GM08714 (cell line): Measurements from ENCODE around the gene CGRRF1.

ENCODE experiments used
- H3K4me3 ChIP-seq: fragments of 200-500 bp; sonication (Bioruptor generic); 2 replicates; pipeline ENCODE4 v1.5.1; 2014; ENCODE audit warnings: mild to moderate bottlenecking, low read length, inconsistent platforms
- ZNF274 ChIP-seq: IDR thresholded peaks from 2 replicates; pipeline ENCODE4 v1.6.1; 2012; ENCODE audit warnings: mild to moderate bottlenecking, low read depth, low read length

CGRRF1 gene

DNA sequence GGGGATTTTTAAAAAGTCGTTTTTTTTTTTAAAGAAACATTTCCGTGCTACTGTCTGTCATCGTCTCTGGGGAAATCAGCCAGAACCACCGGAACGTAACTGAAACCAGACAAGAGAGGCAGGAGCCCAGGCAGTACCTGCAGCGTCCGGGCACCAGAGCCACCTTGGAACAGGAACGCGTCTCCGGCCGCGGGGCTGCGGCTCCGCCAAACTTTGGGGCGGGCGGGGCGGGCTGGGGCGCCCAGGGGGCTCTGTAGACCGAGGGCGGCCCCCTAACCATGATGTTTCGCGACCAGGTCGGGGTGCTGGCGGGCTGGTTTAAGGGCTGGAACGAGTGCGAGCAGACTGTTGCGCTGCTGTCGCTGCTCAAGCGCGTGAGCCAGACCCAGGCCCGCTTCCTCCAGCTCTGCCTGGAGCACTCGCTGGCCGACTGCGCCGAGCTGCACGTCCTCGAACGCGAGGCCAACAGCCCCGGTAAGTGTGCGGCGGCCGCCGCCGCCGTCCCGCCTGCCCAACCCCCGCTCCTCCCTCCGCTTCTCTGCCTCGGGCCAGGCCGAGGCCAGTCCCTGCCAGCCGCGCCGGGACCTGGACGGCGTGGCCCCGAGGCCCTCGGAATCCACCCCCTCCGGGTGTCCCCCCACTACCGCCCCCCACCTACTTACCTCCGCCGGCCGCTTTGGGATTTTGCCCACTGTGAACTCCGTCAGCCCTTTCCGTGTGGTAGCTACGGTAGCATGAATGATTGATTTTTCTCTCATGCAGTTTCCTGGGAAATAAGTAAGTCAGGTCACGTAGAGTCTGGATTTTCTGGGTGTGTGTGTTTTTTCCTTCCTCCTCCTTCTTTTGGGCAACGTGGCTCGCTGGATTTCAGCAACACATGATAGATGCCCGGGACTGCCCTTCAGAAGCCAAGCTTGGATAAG lies 58.2 kb downstream of the CGRRF1 start:
- peak overlapping the region; percentile 72 for H3K4me3 ChIP-seq
- TF ChIP-seq ZNF274 = no peak

DNA sequence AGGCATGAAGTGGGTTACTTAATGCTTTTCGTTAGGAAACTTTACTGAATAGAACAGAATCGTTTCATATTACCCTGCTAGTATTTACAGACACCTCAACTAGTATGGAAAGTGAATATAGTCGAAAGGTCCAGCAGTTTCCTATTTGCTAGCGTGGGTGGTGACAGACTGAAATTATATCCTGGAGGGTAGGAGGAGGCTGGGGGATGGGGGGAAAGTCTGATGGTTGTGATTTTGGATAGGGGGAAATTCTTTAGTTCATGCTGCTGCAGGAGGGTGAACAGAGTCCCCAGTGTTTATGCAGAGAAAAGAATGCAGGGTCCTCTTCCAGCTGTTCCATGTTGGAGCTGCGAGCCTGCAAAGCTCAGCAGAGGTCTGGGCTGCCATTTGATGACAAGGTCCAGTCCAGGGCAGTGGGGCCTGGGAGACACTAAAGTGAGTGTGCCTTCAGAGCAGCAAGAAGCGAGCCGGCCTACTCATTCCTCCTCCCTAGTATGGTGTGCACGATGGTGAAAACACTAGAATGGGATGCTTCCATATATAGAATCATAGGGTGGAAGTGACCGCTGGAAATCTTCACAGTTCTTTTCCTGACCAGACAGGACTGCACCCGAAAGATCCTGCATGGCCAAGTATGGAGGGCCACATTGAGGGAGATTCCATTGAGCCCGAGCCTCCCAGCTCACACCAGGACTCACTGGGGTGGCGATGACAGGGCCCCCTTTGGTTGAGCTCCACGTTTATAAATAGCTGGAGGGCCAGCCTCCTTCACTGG lies 59.3 kb downstream of the CGRRF1 start:
- no peak for TF ChIP-seq ZNF274

DNA sequence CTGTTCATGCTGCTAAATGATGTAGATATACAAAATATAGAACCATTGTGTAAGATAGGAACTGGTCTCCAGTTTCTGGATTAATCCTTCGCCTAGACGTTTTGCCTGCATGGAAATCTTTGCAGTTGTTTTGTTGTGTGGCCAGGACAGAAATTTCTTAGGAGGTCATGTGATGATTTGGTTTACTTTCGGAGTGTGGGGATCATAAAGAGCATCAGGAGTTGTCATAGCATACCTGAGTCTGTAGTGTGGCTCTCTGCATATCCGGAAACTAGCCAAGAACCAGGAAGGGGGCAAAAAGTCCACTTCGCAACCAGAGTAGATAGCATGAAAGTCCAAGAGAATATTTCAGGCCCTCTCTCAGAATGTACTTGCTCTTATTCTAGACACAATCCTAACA lies 60.3 kb downstream of the CGRRF1 start:
- H3K4me3 ChIP-seq = no peak overlapping the region
- no peak for TF ChIP-seq ZNF274

More for the DNA sequence above, 59.3 kb downstream of the CGRRF1 start:
- H3K4me3 ChIP-seq = peak overlapping the region; percentile 8; the same call in 1 of the 2 replicates

DNA sequence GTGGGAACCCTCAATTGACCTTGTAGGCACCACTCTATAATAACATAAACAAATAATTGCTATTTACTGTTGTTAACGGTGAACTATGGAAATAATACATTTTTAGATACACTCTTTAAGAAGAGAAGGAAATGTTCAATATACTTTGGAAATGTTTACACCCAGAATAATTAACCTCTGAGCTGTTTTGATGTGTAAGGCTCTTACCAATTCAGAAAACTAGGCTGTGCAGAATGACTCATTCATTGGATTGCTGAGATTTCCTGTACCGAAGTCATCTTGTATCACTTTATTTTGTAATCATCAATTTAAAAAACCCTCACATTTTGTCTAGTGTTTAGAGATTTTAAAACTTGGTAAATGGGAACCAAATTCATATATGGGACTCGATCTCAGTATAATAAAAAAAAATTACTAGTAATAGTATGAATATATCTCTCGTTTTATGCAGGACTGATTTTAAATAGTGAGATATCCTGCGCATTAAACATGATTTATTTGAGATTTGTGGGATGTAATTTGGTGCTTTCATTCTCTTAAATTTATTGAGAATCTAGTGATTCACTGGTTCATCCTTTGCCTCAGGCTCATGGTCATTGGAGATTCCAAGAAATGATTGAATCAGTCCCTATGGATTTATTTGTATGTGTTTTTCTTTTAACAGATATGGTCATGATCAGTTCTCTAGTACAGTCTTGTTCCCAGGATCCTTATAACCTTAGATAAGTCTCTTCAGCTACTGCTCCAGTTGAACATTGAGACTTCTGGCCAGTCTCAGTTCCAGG lies 61.1 kb downstream of the CGRRF1 start:
- TF ChIP-seq ZNF274 = no peak
- no peak overlapping the region for H3K4me3 ChIP-seq

DNA sequence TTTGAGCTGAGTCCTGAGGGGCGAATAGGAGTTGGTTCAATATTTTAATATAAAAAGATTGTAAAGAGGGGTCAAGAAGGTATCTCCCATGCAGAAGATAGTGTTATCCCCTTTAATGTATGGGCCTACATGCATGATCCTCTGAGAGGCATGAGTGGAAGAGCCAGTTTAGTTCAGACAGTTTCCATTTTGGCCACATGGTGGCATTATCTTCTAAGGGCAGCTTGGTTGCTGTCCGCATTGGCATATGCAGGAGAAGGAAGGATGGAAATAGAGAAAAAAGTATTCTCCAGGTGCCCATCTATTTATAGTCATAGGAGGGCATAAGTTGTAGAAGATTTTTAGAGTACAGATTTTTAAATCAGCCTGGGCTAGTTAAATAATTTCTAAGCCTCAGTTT lies 62.6 kb downstream of the CGRRF1 start:
- no peak overlapping the region for H3K4me3 ChIP-seq
- TF ChIP-seq ZNF274 = no peak

DNA sequence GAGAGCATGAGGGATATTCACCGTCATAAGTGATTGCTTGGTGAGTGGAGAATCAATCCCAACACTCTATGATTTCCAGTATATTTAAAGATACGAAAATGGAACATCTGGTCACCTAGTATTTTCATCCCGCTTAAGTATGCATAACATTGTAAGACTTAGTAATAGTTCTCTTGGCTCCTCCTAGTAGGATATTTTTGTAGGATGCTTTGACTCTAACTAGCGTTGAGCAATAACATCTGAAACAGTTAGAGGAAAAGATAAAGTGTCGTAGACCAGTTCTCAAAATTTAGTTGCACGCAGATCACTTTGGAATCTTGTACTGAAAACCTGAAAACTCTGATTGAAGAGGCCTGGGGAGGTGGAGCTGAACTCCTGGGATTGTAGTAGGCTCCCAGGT lies 64.8 kb downstream of the CGRRF1 start:
- TF ChIP-seq ZNF274 = no peak
- no peak overlapping the region for H3K4me3 ChIP-seq

DNA sequence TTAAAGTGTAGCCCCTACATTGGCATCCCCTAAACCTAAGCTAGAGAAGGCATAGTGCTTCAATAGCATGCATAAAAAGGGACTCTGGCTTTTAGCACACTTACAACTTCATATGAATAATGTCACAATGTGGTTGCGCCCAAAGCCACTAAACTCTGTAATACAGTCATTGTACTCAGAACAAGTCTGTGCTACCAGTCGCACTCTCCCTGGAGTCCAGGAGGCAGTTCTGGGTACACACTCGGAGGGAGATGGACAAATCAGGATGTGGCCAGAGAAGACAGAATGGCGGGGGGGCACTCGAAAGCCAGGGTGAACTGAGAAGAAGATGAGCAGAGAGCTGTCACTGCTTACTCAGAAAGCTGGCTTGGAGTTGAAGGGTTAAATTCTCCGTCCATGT lies 67.8 kb downstream of the CGRRF1 start:
- H3K4me3 ChIP-seq = no peak overlapping the region
- no peak for TF ChIP-seq ZNF274

DNA sequence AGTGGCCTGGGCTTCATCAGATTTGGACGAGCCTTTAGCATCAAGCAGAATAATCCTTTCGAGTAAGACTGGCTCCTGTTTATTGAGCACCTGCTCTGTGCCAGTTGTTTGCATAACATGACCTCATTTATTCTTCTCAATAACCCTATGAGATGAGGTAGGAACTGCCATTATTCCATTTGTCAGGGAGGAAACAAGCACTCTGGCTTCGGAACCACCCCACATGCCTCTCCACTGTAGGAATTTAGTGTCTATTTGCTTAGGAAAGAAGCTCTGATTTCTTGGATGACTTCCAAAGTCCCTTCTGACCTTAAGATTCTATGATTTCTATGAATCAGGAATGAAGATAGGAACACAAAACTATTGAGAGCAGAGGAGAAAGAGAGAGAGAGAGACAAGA lies 68.3 kb downstream of the CGRRF1 start:
- no peak for TF ChIP-seq ZNF274
- no peak overlapping the region for H3K4me3 ChIP-seq

DNA sequence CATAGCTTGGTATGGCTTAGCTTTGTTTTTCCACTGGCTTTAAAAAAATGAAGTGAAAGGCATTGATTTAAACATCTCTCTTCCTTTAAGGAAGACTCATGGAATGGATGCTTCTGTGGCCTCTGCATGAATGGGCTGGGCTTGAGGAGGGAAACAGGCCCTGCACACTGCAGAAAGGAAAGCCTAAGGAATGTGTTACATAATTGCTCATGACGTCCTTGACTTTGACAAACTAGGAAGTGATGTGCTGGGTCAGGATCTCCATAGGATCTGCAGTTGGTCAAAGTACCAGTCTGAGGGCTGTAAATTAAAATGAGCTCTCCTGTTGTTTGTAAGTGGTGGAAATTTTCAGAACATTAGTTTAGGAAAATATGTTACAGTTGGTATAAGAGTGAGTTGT lies 69.9 kb downstream of the CGRRF1 start:
- no peak for TF ChIP-seq ZNF274
- no peak overlapping the region for H3K4me3 ChIP-seq

DNA sequence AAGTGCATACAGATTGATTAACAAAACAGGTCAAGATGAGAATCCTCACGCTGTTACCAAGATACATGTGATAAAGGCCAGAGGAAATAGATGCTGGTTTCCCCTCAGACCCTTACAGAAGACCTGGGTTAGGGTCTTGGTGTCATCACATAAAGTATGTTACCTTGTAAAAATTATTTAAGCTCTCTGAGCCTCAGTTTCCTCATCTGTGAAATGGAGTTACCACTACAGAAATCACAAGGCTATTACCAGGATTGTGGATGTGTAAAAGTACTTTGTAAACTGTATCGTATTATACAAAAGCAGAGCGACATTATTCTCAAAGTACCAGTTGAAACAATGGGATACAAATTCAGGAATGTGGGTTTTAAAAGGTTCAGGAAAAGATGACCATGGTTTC lies 71.2 kb downstream of the CGRRF1 start:
- H3K4me3 ChIP-seq = no peak overlapping the region
- TF ChIP-seq ZNF274 = no peak

DNA sequence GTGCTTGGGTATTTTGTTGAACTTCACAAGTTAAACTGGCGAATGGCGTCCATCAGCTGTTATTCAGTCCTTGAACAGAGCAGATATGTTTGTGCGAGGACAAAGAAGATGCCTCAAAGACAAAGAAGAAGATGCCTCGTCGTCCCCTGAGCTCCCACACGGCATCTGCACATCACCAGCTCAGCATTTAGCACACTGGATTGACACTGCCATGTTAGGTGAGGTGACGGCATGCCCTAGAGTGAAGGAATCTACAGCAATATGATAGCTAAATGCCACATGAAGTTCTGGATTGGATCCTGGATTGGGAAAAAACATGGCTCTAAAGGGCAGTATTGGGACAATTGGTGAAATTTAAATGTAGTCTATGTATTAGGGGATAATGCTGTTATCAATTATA lies 72.6 kb downstream of the CGRRF1 start:
- no peak for TF ChIP-seq ZNF274
- no peak overlapping the region for H3K4me3 ChIP-seq

DNA sequence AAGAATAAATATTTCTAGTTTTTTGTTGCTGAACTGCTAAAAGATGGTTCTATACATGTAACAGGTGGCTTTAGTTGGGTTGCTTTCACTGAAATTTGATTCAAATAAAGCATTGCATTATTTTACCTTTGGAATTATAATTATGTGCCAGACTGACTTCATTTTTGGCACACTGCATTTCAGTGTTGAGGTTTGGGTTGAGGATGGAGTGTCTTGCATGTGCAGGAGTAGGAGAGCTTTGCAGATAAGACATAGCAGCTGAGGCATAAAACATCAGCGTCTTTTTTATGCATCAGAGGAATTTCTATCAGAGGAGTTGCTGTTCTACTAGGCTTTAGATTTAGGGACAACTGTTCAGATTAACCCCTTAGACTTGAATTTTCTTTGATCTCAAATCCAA lies 74.4 kb downstream of the CGRRF1 start:
- H3K4me3 ChIP-seq = no peak overlapping the region
- no peak for TF ChIP-seq ZNF274

DNA sequence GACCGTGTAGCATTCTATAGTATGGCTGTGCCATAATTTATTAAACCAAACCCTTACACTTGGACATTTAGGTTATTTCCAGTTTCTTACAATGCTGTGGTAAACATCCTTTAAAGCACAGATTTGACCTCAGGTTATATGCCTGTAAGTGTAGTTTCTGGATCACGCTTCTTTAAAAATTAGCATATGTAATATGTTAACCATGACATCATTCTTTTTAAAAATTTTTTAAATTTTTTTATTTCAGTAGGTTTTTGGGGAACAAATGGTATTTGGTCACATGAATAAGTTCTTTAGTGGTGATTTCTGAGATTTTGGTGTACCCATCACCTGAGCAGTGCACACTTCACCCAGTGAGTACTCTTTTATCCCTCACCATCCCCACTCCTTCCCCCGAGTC lies 75.5 kb downstream of the CGRRF1 start:
- H3K4me3 ChIP-seq = no peak overlapping the region
- no peak for TF ChIP-seq ZNF274
